Fibroblast of gingiva (primary cell): Measurements from ENCODE around the gene GABRD.

Experiments used
- DNase-seq: peaks from one replicate; pipeline ENCODE4 v3.0.0-alpha.2; 2011; ENCODE audit warnings: low read depth

GABRD gene

DNA sequence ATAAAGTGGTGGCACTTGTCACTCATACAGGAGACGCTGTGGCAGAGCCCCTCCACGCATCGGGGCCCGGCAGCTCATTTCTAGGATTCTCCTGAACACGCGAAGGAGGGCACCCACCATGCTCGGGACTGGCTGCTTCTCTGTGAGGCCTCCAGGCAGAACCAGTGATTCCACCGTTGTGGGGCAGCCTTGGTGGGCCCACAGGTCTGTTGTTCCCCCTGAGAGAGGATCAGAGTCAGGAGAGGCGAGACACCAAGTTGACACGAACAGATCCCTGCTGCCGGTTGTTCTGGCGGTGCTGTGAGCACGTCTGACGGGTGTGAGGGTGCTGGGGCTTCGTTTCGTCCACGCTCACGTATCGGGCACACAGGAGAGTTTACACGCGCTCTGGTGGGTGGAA, 57.7 kb downstream of the GABRD start:
- no peak for DNase-seq

DNA sequence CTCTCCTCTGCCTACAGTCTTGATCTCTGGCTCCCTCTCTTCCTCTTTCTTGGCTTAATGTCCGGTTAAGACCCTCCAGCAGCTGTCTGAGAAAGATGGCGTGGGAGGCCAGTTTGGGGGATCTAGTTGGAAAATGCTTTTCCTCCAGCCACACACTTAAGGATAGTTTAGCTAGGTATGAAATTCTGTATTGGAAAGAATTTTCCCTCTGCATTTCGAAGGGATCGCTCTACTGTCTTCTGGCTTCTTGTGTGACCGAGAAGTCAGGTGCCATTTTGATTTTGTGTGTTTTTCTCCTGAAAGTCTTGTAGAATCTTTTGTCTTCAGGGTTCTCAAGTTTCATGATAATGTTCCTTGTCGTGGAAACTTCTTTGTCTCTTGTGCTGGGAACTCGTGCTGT, 59.0 kb downstream of the GABRD start:
- DNase-seq = no peak

DNA sequence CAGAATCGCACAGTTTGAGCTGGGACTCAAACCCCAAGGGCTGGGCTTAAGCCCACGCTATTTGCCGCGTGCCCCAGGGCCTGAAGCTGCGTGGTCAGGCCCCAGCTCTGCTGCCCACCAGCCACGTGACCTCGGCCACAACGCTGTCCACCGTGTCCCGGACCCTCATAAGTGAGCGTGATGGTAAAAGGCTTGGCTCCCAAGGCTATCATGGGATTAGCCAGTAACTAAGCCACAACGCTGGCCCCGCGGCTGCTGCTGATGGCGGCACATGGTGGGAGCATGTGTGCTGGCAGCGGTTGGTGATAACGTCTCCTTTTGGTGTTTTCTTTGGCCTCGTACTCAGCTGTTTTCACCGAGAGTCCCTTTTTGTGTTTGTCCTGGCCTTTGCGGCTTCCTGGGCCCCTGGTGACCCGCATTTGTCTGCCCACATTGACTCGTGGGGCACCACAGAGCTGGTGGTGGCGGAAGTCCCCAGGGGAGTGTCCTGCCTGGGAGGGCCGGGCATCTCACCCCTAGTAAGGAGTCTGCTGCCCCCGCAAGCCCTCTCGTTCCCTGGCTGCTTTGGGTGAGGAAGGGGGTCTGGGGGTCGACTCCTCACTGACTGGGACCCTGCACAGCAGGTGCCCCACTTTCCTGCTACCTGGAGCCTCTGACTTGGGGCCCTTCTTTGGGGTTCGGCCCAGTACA, 60.4 kb downstream of the GABRD start:
- no peak for DNase-seq

DNA sequence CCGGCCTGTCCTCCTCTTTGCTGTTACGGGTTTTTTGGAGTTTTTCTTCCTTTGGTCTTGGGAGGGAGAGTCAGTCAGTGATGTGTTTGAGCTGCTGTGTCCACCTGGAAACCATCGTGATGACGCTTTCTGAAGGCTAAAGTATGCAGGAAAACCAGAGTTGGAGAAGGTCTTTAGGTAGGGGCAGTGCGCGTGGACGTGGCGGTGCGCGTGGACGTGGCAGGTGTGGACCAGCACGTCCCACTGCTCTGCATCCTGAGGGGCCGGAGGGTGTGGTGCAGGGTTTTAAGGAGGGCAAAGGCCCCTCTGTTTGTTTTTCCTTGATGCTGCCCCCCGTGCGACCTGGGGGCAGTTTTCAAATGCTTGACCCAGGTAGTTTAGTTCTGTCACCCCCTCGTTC, 61.0 kb downstream of the GABRD start:
- DNase-seq = no peak
